GM10266 (cell line): ENCODE measurements around the gene DENND6A.
"Not testable (repeated sequence)": the region's sequence is repeated elsewhere in the genome, so short reads cannot be mapped to it uniquely, and the experiment has no call there.

Experiments used
- DNase-seq: peaks from one replicate; pipeline ENCODE4 v3.0.0; 2012; ENCODE audit errors: extremely low spot score
- CTCF ChIP-seq: IDR thresholded peaks from 2 replicates; pipeline ENCODE4 v1.5.1; 2012; ENCODE audit warnings: mild to moderate bottlenecking, low read depth; ENCODE audit not compliant: control insufficient read depth, insufficient read depth; ENCODE audit errors: missing control alignments

Gene DENND6A

DNA sequence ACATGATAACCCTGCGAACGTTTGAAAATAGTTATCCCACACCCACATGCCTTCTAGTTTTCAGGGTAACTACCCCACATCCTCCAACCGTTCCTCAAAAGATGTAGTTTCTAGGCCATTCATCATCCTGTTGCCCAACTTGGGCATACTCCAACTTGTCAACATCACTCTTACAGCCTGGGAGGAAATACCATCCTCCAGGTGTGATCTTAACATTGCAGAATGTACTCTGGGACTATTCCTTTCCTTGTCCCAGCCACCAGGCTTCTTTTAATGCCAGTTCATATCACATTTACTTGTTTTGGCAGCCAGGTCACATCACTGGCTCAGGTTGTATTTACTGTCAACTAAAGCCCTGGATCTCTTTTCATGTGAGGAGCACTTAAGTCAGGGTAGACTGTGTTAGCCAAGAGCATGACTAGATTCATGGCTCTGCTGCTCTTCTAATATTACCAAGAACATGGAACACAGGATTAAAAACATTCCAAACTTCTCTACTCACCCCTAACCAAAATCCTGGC lies 4.0 kb upstream of the DENND6A start:
- no peak for TF ChIP-seq CTCF
- no peak for DNase-seq

DNA sequence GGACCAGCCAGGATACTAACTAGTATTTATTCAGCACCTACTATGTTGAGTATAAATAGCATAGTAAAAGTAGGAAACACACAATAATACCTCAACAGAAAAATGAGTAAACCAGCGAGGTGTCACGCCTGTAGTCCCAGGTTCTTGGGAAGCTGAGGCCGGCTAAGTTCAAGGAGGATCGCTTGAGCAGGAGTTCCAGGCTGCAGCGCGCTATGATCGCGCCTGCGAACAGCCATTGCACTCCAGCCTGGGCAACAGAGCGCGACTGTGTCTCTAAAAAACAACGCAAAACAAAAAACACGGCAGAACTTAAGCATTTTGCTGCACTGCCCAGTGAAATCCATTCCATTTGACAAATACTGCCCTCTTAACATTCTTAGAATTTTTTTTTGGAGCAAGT lies 1.3 kb upstream of the DENND6A start:
- no peak for DNase-seq
- TF ChIP-seq CTCF, result no peak

- not testable (repeated sequence) for DNase-seq
Observed at GRCh38 chr3:57692133-57692395, 813 bp downstream of the DENND6A start.

GRCh38 chr3:57691411-57692132 lies 1.3 kb downstream of the DENND6A start:
- DNase-seq, result no peak
- TF ChIP-seq CTCF, result no peak

DNA sequence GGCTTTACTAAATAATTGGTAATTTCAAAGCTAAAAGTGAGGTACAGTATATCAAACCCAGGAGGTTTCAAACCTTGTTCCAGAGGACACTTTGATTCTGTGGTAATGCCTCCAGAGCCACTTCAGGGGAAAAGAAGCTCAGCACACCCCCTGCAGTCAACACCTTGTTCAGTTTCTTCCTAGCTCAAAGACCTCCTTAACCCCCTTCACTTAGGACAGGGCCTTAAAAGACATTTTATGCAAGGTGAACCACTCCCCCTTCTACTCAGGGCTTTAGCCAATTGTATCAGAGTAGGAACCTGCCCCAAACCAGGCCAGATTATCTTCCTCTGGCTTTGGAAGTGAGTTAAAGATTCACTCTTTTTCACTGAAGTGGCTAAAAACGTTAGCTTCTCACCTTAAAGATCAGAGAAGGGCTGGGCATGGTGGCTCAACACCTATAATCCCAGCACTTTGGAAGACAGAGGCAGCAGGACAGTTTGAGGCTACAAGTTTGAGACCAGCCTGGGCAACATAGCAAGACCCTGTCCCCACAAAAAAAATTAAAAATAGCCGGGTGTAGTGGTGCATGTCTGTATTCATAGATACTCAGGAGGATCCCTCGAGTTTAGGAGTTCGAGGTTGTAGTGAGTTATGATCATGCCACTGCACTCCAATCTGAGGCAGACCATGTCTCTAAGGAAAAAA lies 3.4 kb downstream of the DENND6A start:
- TF ChIP-seq CTCF, result no peak
- no peak for DNase-seq

GRCh38 chr3:57688291-57688690 lies 4.6 kb downstream of the DENND6A start:
- DNase-seq, result no peak
- no peak for TF ChIP-seq CTCF

- DNase-seq, result no peak
- TF ChIP-seq CTCF, result no peak
Observed at GRCh38 chr3:57683286-57683685, 9.6 kb downstream of the DENND6A start.
